ENCODE data around the gene IL23R.
"Not testable (repeated sequence)": the region's sequence is repeated elsewhere in the genome, so short reads cannot be mapped to it uniquely, and the experiment has no call there.

IL23R gene

DNA sequence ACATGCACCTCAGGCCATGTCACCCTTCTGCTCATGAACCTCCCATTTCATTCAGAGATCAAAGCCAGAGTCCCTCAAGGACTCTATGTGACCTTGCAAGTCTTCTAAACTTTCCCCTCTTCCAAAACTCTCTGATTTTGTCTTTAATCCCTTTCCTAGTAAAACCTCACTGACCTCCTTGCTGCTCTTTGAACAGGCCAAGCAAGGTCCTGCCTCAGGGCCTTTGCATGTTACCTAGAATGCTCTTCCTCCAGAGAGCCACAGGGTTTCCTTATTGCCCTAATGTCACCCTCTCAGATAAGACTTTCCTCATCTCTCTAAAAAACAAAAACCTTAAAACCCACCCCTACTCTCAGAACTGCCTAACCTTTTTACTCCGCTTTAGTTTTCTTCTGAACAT, 26.6 kb downstream of the IL23R start:
- DNase-seq (ENCODE audit: low read depth): no peak

DNA sequence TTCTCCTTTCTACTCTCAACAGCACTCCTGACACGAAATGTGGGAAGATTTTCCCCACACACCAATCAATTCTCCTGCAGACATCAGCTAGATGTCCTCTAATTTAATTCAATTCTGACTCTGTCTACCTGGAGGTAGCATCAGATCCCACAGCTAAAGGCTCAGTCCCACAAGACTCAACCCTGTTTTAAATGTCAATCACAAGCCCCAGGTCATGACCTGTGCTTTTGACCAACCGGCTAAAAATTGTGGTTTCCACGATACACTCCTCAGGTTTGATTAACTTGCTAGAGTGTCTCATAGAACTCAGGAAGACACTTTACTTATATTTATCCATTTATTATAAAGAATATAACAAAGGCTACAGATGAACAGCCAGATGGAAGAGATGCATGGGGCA, 27.4 kb downstream of the IL23R start:
- no peak for DNase-seq (ENCODE audit: low read depth)

DNA sequence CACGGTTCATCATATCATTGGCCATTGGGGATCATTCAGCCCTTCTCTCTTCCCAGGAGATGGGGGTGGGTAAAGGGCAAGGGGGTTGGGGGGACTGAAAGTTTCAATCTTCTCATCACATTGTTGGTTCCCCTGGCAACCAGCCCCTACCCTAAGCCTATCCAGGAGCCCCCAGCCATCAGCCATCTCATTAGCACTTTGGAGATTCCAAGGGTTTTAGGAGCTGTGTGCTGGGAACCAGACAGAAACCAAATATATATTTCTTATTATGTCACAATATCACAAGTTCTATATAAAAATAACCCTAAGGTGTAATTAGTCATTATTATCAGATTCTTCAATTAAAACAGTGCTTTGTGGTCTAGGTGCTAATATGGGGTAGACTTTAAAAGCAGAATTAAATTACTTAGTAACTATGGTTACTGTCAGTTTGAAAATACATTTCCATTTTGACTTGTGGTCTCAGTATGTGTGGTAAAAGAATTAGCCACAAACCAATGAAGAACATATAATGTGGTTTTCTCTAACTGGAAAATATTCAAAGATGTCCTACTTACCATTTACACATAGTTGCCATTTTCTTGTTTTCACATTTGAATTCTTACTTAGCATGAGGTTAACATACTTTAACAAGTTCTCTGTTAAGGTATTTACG, 28.1 kb downstream of the IL23R start:
- DNase-seq (ENCODE audit: low read depth): no peak

GRCh38 chr1:67200755-67201154, 34.5 kb downstream of the IL23R start:
- DNase-seq (ENCODE audit: low read depth): no peak

DNA sequence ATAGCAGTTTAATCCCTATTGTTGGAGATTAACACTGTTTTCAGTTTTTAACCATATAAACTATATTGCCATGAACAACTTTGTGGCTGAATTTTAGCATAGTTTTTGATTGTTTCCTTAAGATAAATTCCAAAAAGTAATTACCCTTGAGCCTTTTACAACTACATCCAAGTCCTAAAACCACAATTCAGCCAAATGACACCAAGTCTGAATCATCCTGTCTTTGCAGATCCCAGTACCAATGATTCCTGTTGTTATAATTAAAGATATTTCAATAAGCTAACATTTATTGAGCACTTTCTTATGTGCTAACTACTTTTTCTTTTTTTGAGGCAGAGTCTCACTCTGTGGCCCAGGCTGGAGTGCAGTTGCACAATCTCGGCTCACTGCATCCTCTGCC, 35.6 kb downstream of the IL23R start:
- no peak for DNase-seq (ENCODE audit: low read depth)

DNA sequence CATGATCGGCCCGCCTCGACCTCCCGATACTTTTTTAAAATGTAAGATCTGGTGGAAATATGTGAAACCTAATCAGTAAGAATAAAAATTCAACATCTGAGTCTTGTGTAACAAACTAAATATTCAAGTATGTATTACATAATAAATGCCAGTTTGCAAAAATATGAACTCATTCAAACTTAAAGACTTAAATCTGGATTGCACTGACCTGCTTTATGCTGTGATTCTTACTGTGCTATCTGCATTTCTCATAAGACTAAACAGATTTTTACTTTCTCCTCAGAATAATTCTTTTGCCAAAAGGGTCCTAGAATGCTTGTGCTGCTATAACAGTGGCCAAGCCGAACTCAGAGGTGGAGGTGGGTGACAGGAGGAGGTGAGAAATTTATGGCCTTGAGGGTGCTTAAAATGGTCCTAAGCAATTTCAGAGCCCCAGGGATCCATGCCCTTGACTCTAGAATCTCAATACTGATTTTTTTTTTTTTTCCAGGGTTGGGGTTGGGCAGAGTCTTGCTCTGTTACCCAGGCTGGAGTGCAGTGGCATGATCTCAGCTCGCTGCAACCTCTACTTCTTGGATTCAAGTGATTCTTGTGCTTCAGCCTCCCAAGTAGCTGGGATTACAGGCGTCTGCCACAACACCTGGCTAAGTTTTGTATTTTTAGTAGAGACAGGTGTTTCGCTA, 38.2 kb downstream of the IL23R start:
- no peak for DNase-seq (ENCODE audit: low read depth)

DNA sequence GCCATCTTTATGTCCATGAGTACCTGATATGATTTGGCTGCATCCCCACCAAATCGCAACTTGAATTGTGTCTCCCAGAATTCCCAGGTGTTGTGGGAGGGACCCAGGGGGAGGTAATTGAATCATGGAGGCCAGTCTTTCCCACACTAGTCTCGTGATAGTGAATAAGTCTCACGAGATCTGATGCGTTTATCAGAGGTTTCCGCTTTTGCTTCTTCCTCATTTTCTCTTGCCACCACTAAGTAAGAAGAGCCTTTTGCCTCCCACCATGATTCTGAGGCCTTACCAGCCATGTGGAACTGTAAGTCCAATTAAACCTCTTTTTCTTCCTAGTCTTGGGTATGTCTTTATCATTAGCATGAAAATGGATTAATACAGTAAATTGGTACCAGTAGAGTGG, 41.1 kb downstream of the IL23R start:
- DNase-seq (ENCODE audit: low read depth): not testable (repeated sequence)

- no peak for DNase-seq (ENCODE audit: low read depth)
These were observed 42.0 kb downstream of the IL23R start for GRCh38 chr1:67208217-67208616.

- no peak for DNase-seq (ENCODE audit: low read depth)
These were observed 43.3 kb downstream of the IL23R start for GRCh38 chr1:67209521-67209920.

- no peak for DNase-seq (ENCODE audit: low read depth)
These were observed 45.6 kb downstream of the IL23R start for GRCh38 chr1:67211589-67212563.

- no peak for DNase-seq (ENCODE audit: low read depth)
These were observed 46.9 kb downstream of the IL23R start for GRCh38 chr1:67213164-67213563.

DNA sequence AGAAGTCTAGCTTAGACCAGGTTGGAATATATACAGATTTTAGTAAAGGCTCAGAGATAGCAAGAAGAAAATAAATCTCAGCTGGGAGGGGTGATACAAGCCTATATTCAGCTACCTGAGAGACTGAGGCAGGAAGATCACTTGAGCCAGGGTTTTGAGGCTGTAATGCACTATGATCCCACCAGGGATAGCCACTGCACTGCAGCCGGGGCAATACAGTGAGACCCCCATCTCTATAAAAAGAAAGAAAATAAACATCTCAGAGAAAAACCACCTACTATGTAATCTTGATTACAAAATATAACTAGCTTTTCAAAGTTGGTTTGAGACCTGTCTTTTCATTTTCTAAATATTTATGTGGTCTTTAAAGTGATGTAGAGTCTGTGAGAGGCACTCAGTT, 47.7 kb downstream of the IL23R start:
- DNase-seq (ENCODE audit: low read depth): no peak

DNA sequence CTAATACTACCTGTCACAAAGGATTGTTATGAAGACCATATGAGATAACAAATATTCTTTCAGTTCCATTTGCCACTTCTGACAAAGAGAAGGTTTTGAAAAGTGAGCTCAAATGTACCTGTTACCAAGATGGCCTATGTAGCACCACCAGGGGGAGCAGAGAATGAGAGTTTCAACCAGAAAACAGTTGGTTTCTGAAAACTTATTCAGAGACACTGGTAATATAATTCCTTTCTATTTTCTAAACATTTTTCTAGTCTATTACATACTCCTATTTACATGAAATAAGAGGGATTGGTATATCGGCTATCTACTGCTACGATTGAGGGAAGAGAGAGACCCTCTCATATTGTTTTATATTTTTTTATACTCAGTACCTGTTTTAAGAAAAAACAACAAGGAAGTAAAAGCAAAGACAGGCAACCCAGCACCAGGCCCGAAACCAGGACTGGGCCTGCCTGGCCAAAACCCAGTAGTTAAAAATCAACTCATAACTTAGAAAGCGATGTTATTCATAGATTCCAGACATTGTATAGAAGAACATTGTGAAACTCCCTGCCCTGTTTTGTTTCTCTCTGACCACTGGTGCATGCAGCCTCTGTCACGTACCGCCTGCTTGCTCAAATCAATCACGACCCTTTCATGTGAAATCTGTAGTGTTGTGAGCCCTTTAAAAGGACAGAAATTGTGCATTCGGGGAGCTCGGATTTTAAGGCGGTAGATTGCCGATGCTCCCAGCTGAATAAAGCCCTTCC, 48.3 kb downstream of the IL23R start:
- no peak for DNase-seq (ENCODE audit: low read depth)

- DNase-seq (ENCODE audit: low read depth): no peak
These were observed 50.1 kb downstream of the IL23R start for GRCh38 chr1:67216401-67216800.

- no peak for DNase-seq (ENCODE audit: low read depth)
These were observed 51.2 kb downstream of the IL23R start for GRCh38 chr1:67217417-67217816.

DNA sequence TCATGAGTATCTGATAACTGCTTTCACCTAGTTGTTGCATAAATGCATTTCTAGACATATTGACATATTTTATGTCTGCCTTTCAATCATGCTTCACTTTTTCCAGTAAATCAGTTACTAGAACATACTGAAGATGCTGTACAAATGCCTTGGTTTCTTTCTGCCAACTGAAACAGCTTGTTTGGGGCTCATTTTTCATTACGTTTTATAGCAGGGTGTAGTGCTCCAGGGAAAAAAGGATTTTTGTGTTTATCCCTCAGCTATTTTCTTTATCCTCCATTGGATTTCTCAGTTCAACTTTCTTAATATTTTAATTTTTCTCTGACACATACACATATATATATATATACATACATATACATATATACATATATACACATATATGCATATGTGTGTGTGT, 51.7 kb downstream of the IL23R start:
- no peak for DNase-seq (ENCODE audit: low read depth)

- DNase-seq (ENCODE audit: low read depth): no peak
These were observed 58.6 kb downstream of the IL23R start for GRCh38 chr1:67224856-67225255.

- DNase-seq (ENCODE audit: low read depth): no peak
These were observed 60.4 kb downstream of the IL23R start for GRCh38 chr1:67226688-67227087.

- DNase-seq (ENCODE audit: low read depth): no peak
These were observed 60.9 kb downstream of the IL23R start for GRCh38 chr1:67227196-67227595.

GRCh38 chr1:67228791-67229190, 62.5 kb downstream of the IL23R start:
- no peak for DNase-seq (ENCODE audit: low read depth)

- no peak for DNase-seq (ENCODE audit: low read depth)
These were observed 64.3 kb downstream of the IL23R start for GRCh38 chr1:67230539-67230938.

DNA sequence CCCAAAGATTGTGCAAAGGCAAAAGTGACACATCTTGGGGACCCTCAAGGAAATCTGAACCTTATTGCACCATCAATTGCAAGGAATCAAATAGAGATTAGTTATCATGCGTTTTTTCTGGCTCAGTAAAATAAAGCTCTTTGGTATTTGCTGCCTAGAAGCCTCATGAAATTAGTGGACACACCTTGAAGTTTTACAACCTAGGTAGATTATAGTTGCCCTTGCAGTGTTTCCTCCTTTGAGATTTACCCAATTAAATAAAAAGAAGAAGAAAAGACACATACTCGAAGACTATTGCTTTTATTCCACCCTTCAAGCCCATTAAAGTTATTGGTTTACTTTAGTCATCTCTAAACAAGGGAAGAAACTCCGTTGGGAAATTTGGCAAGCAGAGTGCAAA, 70.0 kb downstream of the IL23R start:
- no peak for DNase-seq (ENCODE audit: low read depth)

Measured in activated T-cell treated with anti-CD3 and anti-CD28 coated beads for 48 hours (primary cell).